NCI-H226 (cell line): ENCODE results near the gene TYRO3.

Source experiments
- DNase-seq: peaks from one replicate; pipeline ENCODE4 v3.0.0-alpha.2; 2015

TYRO3 gene

GRCh38 chr15:41609123-41609522 is 50.1 kb downstream of the TYRO3 start:
- DNase-seq, result no peak

- no peak for DNase-seq
Observed at GRCh38 chr15:41610048-41610447, 51.0 kb downstream of the TYRO3 start.

GRCh38 chr15:41620536-41621199 is 61.7 kb downstream of the TYRO3 start:
- no peak for DNase-seq

GRCh38 chr15:41621200-41622193 is 62.5 kb downstream of the TYRO3 start:
- DNase-seq, result peak; percentile 73

GRCh38 chr15:41622901-41623300 is 63.9 kb downstream of the TYRO3 start:
- DNase-seq, result peak; percentile 3

- DNase-seq, result no peak
Observed at GRCh38 chr15:41627203-41627602, 68.2 kb downstream of the TYRO3 start.

- DNase-seq, result no peak
Observed at GRCh38 chr15:41629463-41629862, 70.5 kb downstream of the TYRO3 start.

GRCh38 chr15:41629883-41630282 is 70.9 kb downstream of the TYRO3 start:
- DNase-seq, result no peak

- DNase-seq, result no peak
Observed at GRCh38 chr15:41630616-41631217, 71.7 kb downstream of the TYRO3 start.

- no peak for DNase-seq
Observed at GRCh38 chr15:41631880-41632470, 73.0 kb downstream of the TYRO3 start.
